ENCODE data around the gene TSPEAR. TPM values are rescaled to one million over a fixed set of nuclear protein-coding genes. Genes with fewer than 3 reads are reported as not detected.

TSPEAR gene
- total RNA-seq, 1 donor from 2014 or later, result 4.1 TPM

DNA sequence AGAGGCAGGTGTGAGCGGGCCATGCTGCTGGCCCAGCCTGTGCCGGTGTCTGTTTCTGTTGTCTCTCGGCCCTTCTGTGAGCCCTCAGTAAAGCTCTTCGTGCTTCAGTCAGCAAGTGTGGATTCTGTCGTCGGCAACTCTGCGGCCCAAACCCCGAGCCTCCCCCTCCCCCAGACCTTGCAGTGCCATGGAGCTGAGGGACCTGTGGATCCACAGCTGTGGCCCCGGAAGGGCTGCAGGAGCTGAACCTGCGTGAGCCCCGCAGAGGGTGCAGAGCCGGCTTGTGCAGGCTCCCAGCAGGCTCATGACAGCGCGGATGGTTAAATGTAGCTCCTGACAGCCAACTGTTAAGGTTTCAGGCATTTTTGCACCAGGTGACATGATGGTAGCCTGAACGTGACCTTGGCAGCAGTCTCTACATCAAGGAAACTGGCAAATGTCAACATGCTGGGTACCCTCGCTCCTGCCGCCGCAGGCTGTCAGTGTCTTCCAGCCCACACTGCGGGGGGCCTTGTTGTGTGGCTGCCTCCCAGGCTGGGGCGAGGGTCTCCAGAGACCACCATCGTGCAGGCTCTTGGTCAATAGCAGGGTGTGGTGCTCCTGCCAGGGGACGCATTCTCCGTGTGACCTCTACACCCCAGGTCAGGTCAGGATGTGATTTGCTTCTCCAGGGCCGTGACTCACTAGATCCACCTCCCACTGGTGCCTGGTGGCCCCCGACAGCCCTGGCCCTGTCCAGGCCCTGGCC is 249.1 kb downstream of the TSPEAR start:
- DNase-seq, result no peak

GRCh38 chr21:44461464-44462001 is 249.8 kb downstream of the TSPEAR start:
- DNase-seq, result no peak

- DNase-seq, result no peak
Measured at GRCh38 chr21:44461005-44461404, 250.4 kb downstream of the TSPEAR start.

DNA sequence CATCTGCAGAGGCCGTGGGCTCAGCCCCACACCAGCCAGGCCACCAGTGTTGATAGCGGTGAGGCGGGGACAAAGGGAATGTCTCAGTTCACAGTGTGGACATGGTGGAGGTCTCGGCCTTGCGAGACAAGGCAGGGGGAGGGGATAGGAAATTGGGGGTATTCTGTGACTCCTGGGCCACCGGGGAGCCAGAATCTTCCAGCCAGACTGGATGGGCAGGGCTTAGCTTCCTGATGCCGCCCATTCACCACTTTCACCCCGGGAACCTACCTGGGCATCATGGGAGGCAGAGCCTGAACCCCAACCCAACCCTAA is 251.0 kb downstream of the TSPEAR start:
- no peak for DNase-seq

DNA sequence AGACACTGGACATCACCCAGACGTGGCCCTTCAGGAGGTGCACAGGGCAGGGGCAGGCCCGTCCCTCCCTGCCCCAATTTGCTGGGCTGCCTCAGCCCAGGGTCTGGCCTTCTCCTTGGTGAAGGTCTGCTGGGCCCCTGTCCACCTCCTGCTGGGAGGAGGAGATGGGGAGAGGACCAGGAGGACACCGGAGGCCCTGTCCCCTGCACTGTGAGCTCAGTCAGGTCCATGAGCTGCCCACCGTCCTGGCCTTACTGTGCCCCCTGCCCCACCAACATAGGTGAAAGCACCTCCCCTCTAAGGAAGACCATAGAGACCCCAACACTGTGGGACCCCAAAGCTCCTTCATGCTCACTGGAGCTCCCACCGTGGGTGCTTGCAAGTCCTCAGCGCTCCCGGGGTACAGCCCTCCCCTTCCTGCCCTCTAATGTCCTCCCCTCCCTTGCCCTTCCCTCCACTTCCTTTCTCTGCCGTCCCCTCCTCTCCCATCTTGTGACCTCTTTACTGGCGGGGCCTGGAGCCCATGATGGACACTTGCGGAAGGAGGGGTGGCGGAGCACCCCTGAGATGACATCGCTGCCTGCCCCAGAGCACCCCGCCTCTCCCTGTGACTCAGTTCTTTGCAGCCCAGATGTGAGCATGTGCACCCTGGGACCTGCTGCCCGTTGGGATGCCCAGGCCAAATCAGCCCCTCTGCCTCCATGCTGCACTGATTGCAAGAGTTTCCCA is 251.5 kb downstream of the TSPEAR start:
- no peak for DNase-seq

DNA sequence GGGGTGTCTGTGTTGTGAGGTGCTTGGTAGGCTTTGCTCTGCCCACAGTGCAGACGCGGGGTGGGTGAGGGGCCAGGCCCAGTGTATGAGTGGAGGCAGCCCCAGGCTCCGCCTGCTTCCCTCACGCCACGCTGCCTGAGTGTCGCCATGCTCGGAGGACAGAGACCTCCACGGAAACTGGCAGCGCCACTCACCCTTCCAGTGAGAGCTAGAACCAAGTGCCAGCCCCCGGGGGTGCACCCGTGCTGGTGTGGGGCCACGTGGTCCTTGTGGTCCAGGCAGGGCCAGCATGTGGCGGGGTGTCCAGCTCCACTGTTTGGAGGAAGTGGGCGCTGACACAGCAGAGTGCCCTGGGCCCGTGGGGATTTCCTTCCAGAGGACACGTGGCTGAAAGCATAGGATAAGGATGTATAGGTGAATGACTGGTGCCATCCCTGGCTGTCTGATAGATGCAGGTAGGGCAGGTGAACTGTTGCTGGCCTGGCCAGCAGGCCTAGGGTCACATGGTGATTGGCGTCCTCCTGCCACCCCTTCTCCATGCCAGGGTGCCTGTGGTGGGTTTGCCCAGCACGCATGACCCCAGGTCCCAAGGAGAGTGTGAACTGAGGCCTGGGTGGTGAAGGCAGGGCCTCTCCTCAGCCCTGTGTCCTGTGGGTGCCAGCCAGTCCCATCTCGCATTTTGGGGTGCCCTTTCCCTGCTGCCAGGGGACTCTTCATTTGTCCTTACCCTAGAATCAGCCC is 252.2 kb downstream of the TSPEAR start:
- DNase-seq, result no peak

- no peak for DNase-seq
Measured at GRCh38 chr21:44456915-44457736, 254.2 kb downstream of the TSPEAR start.

- DNase-seq, result no peak
Measured at GRCh38 chr21:44456214-44456914, 255.0 kb downstream of the TSPEAR start.

DNA sequence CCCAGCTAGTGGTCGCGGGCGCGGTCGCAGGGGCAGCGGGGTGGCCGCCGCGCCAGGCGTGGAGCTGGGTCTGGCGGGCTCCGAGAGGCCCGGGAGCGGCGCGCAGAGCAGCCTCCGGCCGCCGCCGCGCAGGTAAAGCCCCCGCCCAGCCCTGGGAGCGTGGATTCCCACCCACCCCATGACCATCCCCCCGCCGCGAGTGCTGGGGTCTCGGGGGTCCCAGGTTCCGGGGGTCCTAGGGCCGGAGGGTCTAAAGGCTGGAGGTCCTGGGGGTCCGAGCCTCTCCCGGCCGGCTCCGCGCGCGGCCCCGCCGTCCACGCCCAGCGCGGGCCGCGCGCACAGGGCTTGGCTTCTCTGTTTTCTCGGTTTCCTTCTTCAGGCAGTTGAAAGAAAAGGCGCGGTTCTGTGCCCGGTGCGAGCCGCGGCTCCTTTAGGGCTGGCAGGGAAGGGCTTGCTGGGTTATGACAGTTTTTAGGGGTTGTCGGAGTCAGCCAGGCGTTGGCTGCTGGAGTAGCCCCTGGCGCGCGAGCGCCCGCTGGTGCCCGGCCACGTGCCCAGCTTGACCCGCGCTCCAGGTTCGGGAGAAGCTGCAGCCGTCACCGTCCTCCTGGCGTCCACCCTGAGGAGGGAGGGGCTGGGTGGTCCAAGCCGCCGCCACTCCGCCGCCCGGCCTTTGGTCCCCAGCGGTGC is 255.7 kb downstream of the TSPEAR start:
- DNase-seq, result no peak

DNA sequence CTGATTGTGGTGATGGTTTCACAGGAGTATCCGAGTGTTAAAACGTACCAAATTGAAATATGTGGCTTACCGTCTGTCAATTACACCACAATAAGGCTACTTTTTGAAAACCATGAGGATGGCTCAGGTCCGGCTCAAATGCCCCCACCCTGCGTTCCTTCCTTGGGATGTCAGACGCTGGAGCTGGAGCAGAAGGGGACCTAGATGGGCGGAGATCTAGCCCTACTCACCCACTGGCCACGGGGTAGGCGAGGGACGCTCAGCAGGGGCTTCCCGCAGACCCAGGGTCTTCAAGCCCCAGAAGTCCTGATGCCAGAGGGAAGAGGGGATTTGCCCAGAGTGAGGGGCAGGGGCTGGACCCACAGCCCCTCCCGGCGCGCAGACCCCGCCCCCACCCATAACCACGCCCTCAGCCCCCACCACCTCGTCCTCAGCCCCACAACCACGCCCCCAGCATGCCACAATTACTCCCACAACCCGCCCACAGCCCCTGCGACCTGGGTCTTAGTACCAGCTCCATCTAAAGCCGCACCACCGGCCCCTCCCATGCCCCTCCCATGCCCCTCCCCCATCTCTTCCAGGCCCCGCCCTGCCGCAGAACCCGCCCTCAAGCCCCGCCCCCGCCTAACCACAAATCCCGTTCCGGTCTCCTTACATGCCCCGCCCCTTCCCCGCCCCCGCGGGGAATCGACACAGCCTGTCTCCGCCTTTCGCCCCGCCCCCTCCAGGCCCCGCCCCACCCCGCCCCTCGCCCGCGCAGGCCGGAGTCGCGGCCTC is 256.4 kb downstream of the TSPEAR start, which contains the start of gene LRRC3:
Gene LRRC3, plus strand, starts transcription at position 764 of the 777 bp plus-strand sequence. CDS start 1,135 bp downstream, outside the sequence.
- peak; percentile 25 for DNase-seq

DNA sequence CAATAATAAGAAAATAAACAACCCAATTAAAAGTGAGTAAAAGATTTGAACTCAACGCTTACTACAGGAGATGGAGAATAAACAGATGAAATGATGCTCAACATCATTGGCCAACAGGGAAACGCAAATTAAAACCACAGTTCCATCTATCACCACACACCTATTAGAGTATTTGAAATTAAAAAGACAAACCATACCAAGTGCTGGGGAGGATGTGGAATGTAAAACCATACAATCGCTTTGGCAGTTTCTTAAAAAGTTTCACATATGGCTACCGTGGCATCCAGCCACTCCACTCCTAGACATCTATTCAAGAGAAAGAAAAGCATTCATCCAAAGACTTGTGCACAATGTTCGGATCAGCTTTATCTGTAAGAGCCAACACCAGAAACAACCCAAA is 257.3 kb downstream of the TSPEAR start:
- no peak for DNase-seq

GRCh38 chr21:44453120-44453519 is 258.3 kb downstream of the TSPEAR start:
- no peak for DNase-seq

GRCh38 chr21:44450999-44451398 is 260.4 kb downstream of the TSPEAR start:
- no peak for DNase-seq

DNA sequence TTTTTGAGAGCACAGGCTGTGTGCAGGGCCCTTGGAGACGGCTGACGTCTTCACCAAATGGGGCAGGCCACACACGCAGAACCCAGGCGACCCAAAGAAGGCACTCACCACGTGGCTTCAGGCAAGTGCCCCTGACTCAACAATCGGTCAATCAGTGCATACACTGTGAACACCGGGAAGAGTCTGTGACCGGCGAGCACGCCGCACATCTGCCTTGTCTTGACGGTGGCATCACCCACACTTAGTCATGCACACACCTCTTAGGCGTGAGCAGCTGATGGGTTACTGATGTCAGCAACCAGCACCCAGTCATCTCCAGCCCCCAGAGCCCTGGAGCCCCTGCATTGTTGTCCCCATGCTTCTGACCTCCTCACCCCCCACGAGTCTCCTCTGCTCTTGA is 261.0 kb downstream of the TSPEAR start:
- no peak for DNase-seq

DNA sequence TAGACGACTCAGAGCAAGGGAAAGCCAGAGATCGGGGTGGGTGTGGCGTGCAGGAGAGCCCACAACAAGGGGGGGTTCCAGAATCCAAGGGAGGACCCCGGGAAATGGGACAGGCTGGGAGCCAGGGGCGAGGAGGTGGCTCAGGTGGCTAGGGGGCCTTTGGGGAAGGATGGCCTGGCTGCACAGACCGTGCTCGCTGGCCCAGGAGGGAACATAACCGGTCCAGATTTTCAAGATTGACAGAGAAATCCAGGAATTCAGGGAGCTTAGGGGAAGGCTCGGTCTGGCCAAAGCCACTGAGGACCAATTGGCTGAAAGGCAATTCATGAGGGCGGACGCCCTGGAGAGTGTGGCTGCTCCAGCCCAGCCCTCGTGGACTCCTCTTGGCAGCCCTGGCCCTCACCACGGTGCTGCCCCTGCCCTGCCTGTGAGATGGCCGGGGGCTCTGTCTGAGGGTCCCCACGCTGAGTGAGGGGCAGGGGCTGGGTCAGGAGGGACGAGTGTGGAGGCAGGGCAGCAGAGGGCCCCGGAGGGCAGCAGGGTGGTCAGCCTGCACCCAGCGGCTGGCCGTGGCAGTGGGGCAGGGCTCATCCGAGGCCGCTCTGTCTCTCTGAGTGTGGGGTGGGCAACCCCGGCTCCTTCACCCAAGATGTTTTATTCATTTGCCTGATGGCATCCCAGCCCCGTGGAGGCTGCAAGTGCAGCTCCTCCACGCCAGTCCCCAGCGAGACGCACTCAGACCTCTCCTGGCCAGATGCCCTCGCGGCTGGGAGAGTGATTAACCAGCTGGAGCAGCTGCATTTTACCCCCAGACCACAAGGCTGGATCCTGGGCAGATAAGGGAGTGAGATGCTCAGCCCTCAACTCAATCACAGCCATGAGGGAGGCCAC is 261.7 kb downstream of the TSPEAR start:
- DNase-seq, result no peak

GRCh38 chr21:44448651-44449131 is 262.7 kb downstream of the TSPEAR start:
- no peak for DNase-seq
